WTC11 (cell line): Measurements from ENCODE around the gene KCMF1.

ENCODE experiments used
- CTCF ChIP-seq: fragments of 200-600 bp; IDR thresholded peaks from 2 replicates; pipeline ENCODE4 v1.8.0; 2022; ENCODE audit warnings: antibody characterized with exemption
- NR2C2 ChIP-seq: sonication (generic); formaldehyde crosslinking; IDR thresholded peaks from 2 replicates; pipeline ENCODE4 v1.8.0; 2022; ENCODE audit warnings: mild to moderate bottlenecking, missing genetic modification reagents
- TF ChIP-seq, protein P1 (sequence below): fragments of 250-450 bp; sonication (Bioruptor Pico); IDR thresholded peaks from 2 replicates; pipeline ENCODE4 v2.1.2; 2022; ENCODE audit warnings: mild to moderate bottlenecking, moderate library complexity

GRCh38 chr2:84970868-84971509 lies at the start of gene KCMF1:
- TF ChIP-seq NR2C2 (CRISPR knock-in tag) (no peak), CTCF (no peak)
- TF ChIP-seq, protein P1, sequence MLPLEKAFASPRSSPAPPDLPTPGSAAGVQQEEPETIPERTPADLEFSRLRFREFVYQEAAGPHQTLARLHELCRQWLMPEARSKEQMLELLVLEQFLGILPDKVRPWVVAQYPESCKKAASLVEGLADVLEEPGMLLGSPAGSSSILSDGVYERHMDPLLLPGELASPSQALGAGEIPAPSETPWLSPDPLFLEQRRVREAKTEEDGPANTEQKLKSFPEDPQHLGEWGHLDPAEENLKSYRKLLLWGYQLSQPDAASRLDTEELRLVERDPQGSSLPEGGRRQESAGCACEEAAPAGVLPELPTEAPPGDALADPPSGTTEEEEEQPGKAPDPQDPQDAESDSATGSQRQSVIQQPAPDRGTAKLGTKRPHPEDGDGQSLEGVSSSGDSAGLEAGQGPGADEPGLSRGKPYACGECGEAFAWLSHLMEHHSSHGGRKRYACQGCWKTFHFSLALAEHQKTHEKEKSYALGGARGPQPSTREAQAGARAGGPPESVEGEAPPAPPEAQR (CRISPR knock-in tag), result no peak
